ENCODE results near the gene LY6G5B.

GRCh38 chr6:31676322-31676903 lies 6.6 kb downstream of the LY6G5B start:
- TF ChIP-seq CTCF (IDR thresholded peaks at IDR 0.05) (no peak), EP300 (IDR thresholded peaks at IDR 0.05) (no peak), POLR2A (IDR thresholded peaks at IDR 0.05) (no peak), POLR2AphosphoS5 (IDR thresholded peaks at IDR 0.05) (no peak)

Measured in sigmoid colon (tissue), 4 donors.